NT2/D1 (cell line): ENCODE measurements around the gene SELENOO.

Experiments used
- SUZ12 ChIP-seq: IDR thresholded peaks from 2 replicates; pipeline ENCODE4 v1.6.1; 2011; ENCODE audit not compliant: insufficient read length, insufficient read depth; ENCODE audit errors: extremely low read depth
- ZNF274 ChIP-seq: IDR thresholded peaks from 2 replicates; pipeline ENCODE4 v1.6.1; 2011; ENCODE audit warnings: mild to moderate bottlenecking, low read depth, low read length

- TF ChIP-seq ZNF274 (no peak), SUZ12 (no peak)
Observed at GRCh38 chr22:50211147-50211546, 10.3 kb downstream of the SELENOO start.
